ENCODE measurements around the gene ARHGAP21. TPM values are rescaled to one million over a fixed set of nuclear protein-coding genes. Genes with fewer than 3 reads are reported as not detected.

Gene ARHGAP21
- total RNA-seq, 1 experiment from 2014 or later, result 45.8 TPM

GRCh38 chr10:24552346-24553016 is 171.2 kb downstream of the ARHGAP21 start:
- TF ChIP-seq CTCF (IDR thresholded peaks at IDR 0.05) (peak; percentile 23), POLR2AphosphoS5 (IDR thresholded peaks at IDR 0.05; ENCODE audit: low read depth, low read length) (no peak)
- TF ChIP-seq, protein P1, sequence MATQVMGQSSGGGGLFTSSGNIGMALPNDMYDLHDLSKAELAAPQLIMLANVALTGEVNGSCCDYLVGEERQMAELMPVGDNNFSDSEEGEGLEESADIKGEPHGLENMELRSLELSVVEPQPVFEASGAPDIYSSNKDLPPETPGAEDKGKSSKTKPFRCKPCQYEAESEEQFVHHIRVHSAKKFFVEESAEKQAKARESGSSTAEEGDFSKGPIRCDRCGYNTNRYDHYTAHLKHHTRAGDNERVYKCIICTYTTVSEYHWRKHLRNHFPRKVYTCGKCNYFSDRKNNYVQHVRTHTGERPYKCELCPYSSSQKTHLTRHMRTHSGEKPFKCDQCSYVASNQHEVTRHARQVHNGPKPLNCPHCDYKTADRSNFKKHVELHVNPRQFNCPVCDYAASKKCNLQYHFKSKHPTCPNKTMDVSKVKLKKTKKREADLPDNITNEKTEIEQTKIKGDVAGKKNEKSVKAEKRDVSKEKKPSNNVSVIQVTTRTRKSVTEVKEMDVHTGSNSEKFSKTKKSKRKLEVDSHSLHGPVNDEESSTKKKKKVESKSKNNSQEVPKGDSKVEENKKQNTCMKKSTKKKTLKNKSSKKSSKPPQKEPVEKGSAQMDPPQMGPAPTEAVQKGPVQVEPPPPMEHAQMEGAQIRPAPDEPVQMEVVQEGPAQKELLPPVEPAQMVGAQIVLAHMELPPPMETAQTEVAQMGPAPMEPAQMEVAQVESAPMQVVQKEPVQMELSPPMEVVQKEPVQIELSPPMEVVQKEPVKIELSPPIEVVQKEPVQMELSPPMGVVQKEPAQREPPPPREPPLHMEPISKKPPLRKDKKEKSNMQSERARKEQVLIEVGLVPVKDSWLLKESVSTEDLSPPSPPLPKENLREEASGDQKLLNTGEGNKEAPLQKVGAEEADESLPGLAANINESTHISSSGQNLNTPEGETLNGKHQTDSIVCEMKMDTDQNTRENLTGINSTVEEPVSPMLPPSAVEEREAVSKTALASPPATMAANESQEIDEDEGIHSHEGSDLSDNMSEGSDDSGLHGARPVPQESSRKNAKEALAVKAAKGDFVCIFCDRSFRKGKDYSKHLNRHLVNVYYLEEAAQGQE (IDR thresholded peaks at IDR 0.05; ENCODE audit: insufficient read depth in 1 of 2, low read depth in 2 of 2, low read length in 1 of 2), result no peak
- Histone ChIP-seq H3K4me3 (ENCODE audit: low read depth in 2 of 2, low read length in 2 of 2) (no peak overlapping the region), H3K4me1 (ENCODE audit: control insufficient read depth, insufficient read depth, low read length) (no peaks in the 10 kb centered on the region), H3K36me3 (ENCODE audit: control insufficient read depth, insufficient read depth, low read length) (no peaks in the 10 kb centered on the region), H3K27ac (ENCODE audit: low read length) (no peak overlapping the region), H3K9me3 (ENCODE audit: control insufficient read depth, insufficient read depth, low read depth, low read length) (no peaks in the 10 kb centered on the region), H3K27me3 (ENCODE audit: control insufficient read depth, insufficient read depth, low read length) (no peaks in the 10 kb centered on the region)
- no peak for DNase-seq (ENCODE audit: low read depth, low spot score)
- ChIA-PET CTCF (no interaction called here), POLR2A (no interaction called here)
- peak; percentile 49; the same call in 1 of the 2 replicates for ATAC-seq
- in situ Hi-C loops (cut with HindIII; ENCODE audit: low pct_unique_long_range_greater_than_20kb, low sequenced_read_pairs) (no loop called here), intact Hi-C loops (cut with micrococcal nuclease; ENCODE audit: unreplicated experiment) (no loop called here)
- no TSS peak for BruUV-seq (replicated peaks)

GRCh38 chr10:24551161-24551560 is 172.5 kb downstream of the ARHGAP21 start:
- BruUV-seq (replicated peaks), result no TSS peak
- TF ChIP-seq CTCF (IDR thresholded peaks at IDR 0.05) (no peak), POLR2AphosphoS5 (IDR thresholded peaks at IDR 0.05; ENCODE audit: low read depth, low read length) (no peak), TCF7L2 (IDR thresholded peaks at IDR 0.05; ENCODE audit: low read depth, low read length) (no peak), SIN3A (IDR thresholded peaks at IDR 0.05; ENCODE audit: borderline replicate concordance, insufficient read depth, low read depth, low read length) (no peak)
- TF ChIP-seq, protein P1 (IDR thresholded peaks at IDR 0.05; ENCODE audit: insufficient read depth in 1 of 2, low read depth in 2 of 2, low read length in 1 of 2), result no peak
- ChIA-PET CTCF (no interaction called here), POLR2A (no interaction called here)
- ATAC-seq (no peak), DNase-seq (ENCODE audit: low read depth, low spot score) (no peak)
- Histone ChIP-seq H3K27me3 (ENCODE audit: control insufficient read depth, insufficient read depth, low read length) (no peaks in the 10 kb centered on the region), H3K27ac (ENCODE audit: low read length) (no peak overlapping the region), H3K9me3 (ENCODE audit: control insufficient read depth, insufficient read depth, low read depth, low read length) (no peaks in the 10 kb centered on the region), H3K36me3 (ENCODE audit: control insufficient read depth, insufficient read depth, low read length) (no peaks in the 10 kb centered on the region), H3K4me3 (ENCODE audit: low read depth in 2 of 2, low read length in 2 of 2) (no peak overlapping the region), H3K4me1 (ENCODE audit: control insufficient read depth, insufficient read depth, low read length) (no peaks in the 10 kb centered on the region)
- intact Hi-C loops (cut with micrococcal nuclease; ENCODE audit: unreplicated experiment) (no loop called here), in situ Hi-C loops (cut with HindIII; ENCODE audit: low pct_unique_long_range_greater_than_20kb, low sequenced_read_pairs) (no loop called here)
